K562 (cell line): ENCODE measurements around the gene PRELID3B. TPM values are rescaled to one million over a fixed set of nuclear protein-coding genes. Genes with fewer than 3 reads are reported as not detected.

ENCODE experiments used
- BRD4 ChIP-seq: fragments of 200-600 bp; sonication (generic); IDR thresholded peaks from 2 replicates; pipeline ENCODE4 v1.6.1; 2017; ENCODE audit warnings: inconsistent platforms
- ESRRA ChIP-seq: fragments of 450-650 bp; IDR thresholded peaks from 2 replicates; pipeline ENCODE4 v1.6.1; 2014; ENCODE audit warnings: low read depth, mild to moderate bottlenecking, moderate library complexity, borderline replicate concordance
- FOXK2 ChIP-seq, 2 experiments: fragments of 450-650 bp; IDR thresholded peaks in 1 of 2; conservative IDR thresholded peaks in 1 of 2; 2 replicates each; pipeline ENCODE4 v1.6.1; 2016; ENCODE audit warnings: low read depth in 2 of 2, mild to moderate bottlenecking in 1 of 2
- VEZF1 ChIP-seq: fragments of 200-800 bp; sonication (Bioruptor generic); IDR thresholded peaks from 2 replicates; pipeline ENCODE4 v1.6.1; 2017; ENCODE audit warnings: missing genetic modification characterization, missing compliant biosample characterization
- YY1 ChIP-seq, 3 experiments: IDR thresholded peaks; 2 replicates each; pipeline ENCODE4 v1.6.1; 2011; ENCODE audit warnings: low read length in 2 of 3, mild to moderate bottlenecking in 2 of 3, moderate library complexity in 2 of 3, borderline replicate concordance in 1 of 3, control low read depth in 1 of 3, low read depth in 1 of 3; ENCODE audit not compliant: insufficient read depth in 3 of 3, insufficient replicate concordance in 2 of 3, control insufficient read depth in 1 of 3, insufficient read length in 1 of 3; ENCODE audit errors: extremely low read depth in 1 of 3
- ZKSCAN8 ChIP-seq: fragments of 200-800 bp; sonication (Bioruptor generic); IDR thresholded peaks from 2 replicates; pipeline ENCODE4 v1.6.1; 2016; ENCODE audit warnings: missing genetic modification characterization, missing compliant biosample characterization
- polyA plus RNA-seq, 8 experiments: library from polyadenylated mRNA; depleted of rRNA in 4 of 8; stranded (reverse) in 5 of 8; unstranded in 3 of 8; fragments of >200 nt; fragmentation: Nextera tagmentation in 2 of 8; fragmentation: Illumina TruSeq in 1 of 8; extraction: Ambion mirVana in 2 of 8; extraction: Trizol in 1 of 8; gene quantifications; 2 replicates each; pipeline versions ENCODE4 v1.2.1 to v1.2.3, GENCODE V29; 2011 to 2014; ENCODE audit warnings: inconsistent platforms in 1 of 8, missing spikeins in 1 of 8
- total RNA-seq, 7 experiments: library from RNA; depleted of rRNA in 6 of 7; stranded (reverse); fragments of >200 nt in 6 of 7; fragmentation: Illumina TruSeq in 2 of 7; extraction: Trizol in 2 of 7; gene quantifications; 2 replicates each; pipeline versions ENCODE4 v1.2.1 to v1.2.3, GENCODE V29; 2011 to 2021; ENCODE audit warnings: low replicate concordance in 1 of 7
- TF ChIP-seq, protein P1 (sequence below): fragments of 450-650 bp; formaldehyde crosslinking; IDR thresholded peaks from 2 replicates; pipeline ENCODE4 v1.4.0; 2022; ENCODE audit warnings: missing genetic modification characterization

Gene PRELID3B
- total and polyA plus RNA-seq, 9 of the 15 experiments (the other 6 are each of a cell fraction or from before 2014, with no cell fraction given), result 77.0 to 186 (median 101) TPM

DNA sequence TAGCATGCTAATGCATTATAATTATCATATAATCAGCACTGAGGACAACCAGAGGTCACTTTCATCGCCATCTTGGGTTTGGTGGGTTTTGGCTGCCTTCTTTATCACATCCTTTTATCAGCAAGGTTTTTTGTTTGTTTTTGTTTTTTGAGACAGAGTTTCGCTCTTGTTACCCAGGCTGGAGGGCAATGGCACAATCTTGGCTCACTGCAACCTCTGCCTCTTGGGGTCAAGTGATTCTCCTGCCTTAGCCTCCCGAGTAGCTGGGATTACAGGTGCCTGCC lies 30.8 kb downstream of the PRELID3B start (continued):
- TF ChIP-seq FOXK2 (conservative IDR thresholded peaks at IDR 0.05 in 1 of 2, IDR thresholded peaks at IDR 0.05 in 1 of 2; ENCODE audit: low read depth in 2 of 2) (0 out of 4 replicates have a peak, but pooled peaks of 1 of the 2 experiments have one; percentile 0), YY1 (IDR thresholded peaks at IDR 0.05; ENCODE audit: borderline replicate concordance in 1 of 3, control insufficient read depth in 1 of 3, extremely low read depth in 1 of 3, insufficient read depth in 3 of 3, insufficient read length in 1 of 3, insufficient replicate concordance in 2 of 3, low read depth in 1 of 3, low read length in 2 of 3) (peak in 1 of 3 experiments; percentile 71), VEZF1 (CRISPR knock-in tag) (peak; percentile 31; the same call in 1 of the 2 replicates), ESRRA (peak; percentile 97), ZKSCAN8 (CRISPR knock-in tag) (0 out of 2 replicates have a peak, but pooled peaks have one; percentile 15), BRD4 (peak; percentile 55; the same call in 1 of the 2 replicates)
- TF ChIP-seq, protein P1, sequence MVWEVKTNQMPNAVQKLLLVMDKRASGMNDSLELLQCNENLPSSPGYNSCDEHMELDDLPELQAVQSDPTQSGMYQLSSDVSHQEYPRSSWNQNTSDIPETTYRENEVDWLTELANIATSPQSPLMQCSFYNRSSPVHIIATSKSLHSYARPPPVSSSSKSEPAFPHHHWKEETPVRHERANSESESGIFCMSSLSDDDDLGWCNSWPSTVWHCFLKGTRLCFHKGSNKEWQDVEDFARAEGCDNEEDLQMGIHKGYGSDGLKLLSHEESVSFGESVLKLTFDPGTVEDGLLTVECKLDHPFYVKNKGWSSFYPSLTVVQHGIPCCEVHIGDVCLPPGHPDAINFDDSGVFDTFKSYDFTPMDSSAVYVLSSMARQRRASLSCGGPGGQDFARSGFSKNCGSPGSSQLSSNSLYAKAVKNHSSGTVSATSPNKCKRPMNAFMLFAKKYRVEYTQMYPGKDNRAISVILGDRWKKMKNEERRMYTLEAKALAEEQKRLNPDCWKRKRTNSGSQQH (CRISPR knock-in tag), result 0 out of 2 replicates have a peak, but pooled peaks have one; percentile 15
